ENCODE measurements around the gene RBM4B. TPM values are rescaled to one million over a fixed set of nuclear protein-coding genes. Genes with fewer than 3 reads are reported as not detected.
"Not testable (repeated sequence)": the region's sequence is repeated elsewhere in the genome, so short reads cannot be mapped to it uniquely, and the experiment has no call there.

Gene RBM4B
- total and polyA plus RNA-seq, 2 experiments from 2014 or later = 28.0 to 31.0 TPM

GRCh38 chr11:66639814-66640340, 37.8 kb downstream of the RBM4B start:
- H3K27ac Mint-ChIP-seq = peak overlapping the region; percentile 100; the same call in 1 of the 2 replicates
- Histone ChIP-seq H3K4me1 (ENCODE audit: insufficient read depth) (peaks cover 36% of the 10 kb centered on the region), H3K27ac (ENCODE audit: low read depth) (0 out of 2 replicates have a peak overlapping the region, but pooled peaks have one; percentile 26), H3K36me3 (ENCODE audit: insufficient read depth) (peaks cover 49% of the 10 kb centered on the region), H3F3A (replicated peaks; ENCODE audit: low read depth) (peaks cover 24% of the 10 kb centered on the region; the same call in 1 of the 2 replicates), H3K4me2 (peak overlapping the region; percentile 99), H4K20me1 (replicated peaks; ENCODE audit: insufficient read depth) (peaks cover 58% of the 10 kb centered on the region), H3K79me2 (replicated peaks; ENCODE audit: insufficient read depth) (peaks cover 89% of the 10 kb centered on the region), H3K4me3 (peak overlapping the region; percentile 94)
- H3K9me2 ChIP-seq (ENCODE audit: insufficient read depth); ATAC-seq; DNase-seq (ENCODE audit: low spot score); H2AFZ ChIP-seq; H3K9me3 Mint-ChIP-seq; H3K27me3 ChIP-seq (ENCODE audit: insufficient read depth): not testable (repeated sequence)
- H3K36me3 Mint-ChIP-seq (ENCODE audit: low read depth) = peaks cover 68% of the 10 kb centered on the region
- peaks cover 26% of the 10 kb centered on the region for H3K27me3 Mint-ChIP-seq (ENCODE audit: insufficient read depth, low read depth, poor library complexity)
- H3K4me1 Mint-ChIP-seq = peaks cover 56% of the 10 kb centered on the region
- H3K4me3 Mint-ChIP-seq = peak overlapping the region; percentile 97

DNA sequence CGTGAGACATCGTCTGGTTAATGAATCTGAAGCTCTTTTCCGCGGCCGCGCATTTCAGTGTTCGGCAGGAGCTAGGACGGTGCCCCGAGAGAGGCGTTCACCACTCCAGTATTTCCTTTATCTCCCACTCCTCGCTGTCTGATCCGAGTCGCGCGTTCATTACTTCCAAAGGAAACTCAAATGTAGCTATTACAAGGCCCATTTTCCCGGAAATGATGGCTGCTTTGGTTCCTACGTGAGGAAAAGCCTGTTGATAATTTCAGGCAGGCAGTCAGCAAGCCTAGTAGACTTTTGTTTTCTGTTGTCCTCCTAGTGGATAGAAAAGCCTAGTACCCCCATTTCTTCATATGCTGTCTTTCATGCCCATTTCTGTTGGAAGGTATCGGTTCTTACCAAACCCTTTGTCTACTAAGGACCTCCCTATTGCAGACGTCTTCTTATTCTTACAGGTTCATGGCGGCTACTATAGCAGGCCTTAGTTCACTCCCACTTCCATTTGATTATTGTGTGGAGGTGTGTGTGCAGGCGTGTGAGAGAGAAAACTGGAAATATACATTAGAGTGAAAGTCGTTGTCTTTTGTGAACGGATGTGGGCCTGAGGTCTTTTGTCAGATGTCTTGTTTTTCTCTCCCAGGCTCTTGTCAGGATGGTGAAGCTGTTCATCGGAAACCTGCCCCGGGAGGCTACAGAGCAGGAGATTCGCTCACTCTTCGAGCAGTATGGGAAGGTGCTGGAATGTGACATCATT, 38.4 kb downstream of the RBM4B start:
- H3K79me2 ChIP-seq (replicated peaks; ENCODE audit: insufficient read depth) = peaks cover 89% of the 10 kb centered on the region
- Mint-ChIP-seq H3K27me3 (ENCODE audit: insufficient read depth, low read depth, poor library complexity) (peaks cover 26% of the 10 kb centered on the region), H3K9me3 (peaks cover 4% of the 10 kb centered on the region; the same call in 1 of the 3 replicates), H3K4me1 (peaks cover 56% of the 10 kb centered on the region), H3K27ac (peak overlapping the region; percentile 100), H3K4me3 (peak overlapping the region; percentile 97), H3K36me3 (ENCODE audit: low read depth) (peaks cover 68% of the 10 kb centered on the region)
- peak overlapping the region; percentile 99 for H3K4me2 ChIP-seq
- peak overlapping the region; percentile 94 for H3K4me3 ChIP-seq
- H2AFZ ChIP-seq = no peak overlapping the region
- no peak for ATAC-seq
- H3K4me1 ChIP-seq (ENCODE audit: insufficient read depth) = peaks cover 36% of the 10 kb centered on the region
- H3F3A ChIP-seq (replicated peaks; ENCODE audit: low read depth) = peaks cover 23% of the 10 kb centered on the region
- peaks cover 43% of the 10 kb centered on the region for H3K36me3 ChIP-seq (ENCODE audit: insufficient read depth)
- H3K9me2 ChIP-seq (ENCODE audit: insufficient read depth) = no peaks in the 10 kb centered on the region
- no peaks in the 10 kb centered on the region for H3K27me3 ChIP-seq (ENCODE audit: insufficient read depth)
- peak overlapping the region; percentile 92 for H3K27ac ChIP-seq (ENCODE audit: low read depth)
- peak; percentile 35 for DNase-seq (ENCODE audit: low spot score)
- peaks cover 58% of the 10 kb centered on the region for H4K20me1 ChIP-seq (replicated peaks; ENCODE audit: insufficient read depth)
- TF ChIP-seq ZNF331 (CRISPR knock-in tag; IDR thresholded peaks at IDR 0.05; ENCODE audit: low read depth) (no peak), ZNF114 (CRISPR knock-in tag; IDR thresholded peaks at IDR 0.05) (no peak), STAT1 (IDR thresholded peaks at IDR 0.05; ENCODE audit: unreplicated experiment) (no peak), REST (IDR thresholded peaks at IDR 0.05; ENCODE audit: unreplicated experiment) (no peak), CREB1 (CRISPR knock-in tag; IDR thresholded peaks at IDR 0.05; ENCODE audit: low read depth) (no peak), NANOG (IDR thresholded peaks at IDR 0.05; ENCODE audit: borderline replicate concordance) (no peak), JUNB (IDR thresholded peaks at IDR 0.05; ENCODE audit: unreplicated experiment) (no peak), POLR2AphosphoS5 (IDR thresholded peaks at IDR 0.05; ENCODE audit: low read depth) (no peak), EZH2 (IDR thresholded peaks at IDR 0.05; ENCODE audit: low read depth, unreplicated experiment) (no peak)
- TF ChIP-seq, protein P1, sequence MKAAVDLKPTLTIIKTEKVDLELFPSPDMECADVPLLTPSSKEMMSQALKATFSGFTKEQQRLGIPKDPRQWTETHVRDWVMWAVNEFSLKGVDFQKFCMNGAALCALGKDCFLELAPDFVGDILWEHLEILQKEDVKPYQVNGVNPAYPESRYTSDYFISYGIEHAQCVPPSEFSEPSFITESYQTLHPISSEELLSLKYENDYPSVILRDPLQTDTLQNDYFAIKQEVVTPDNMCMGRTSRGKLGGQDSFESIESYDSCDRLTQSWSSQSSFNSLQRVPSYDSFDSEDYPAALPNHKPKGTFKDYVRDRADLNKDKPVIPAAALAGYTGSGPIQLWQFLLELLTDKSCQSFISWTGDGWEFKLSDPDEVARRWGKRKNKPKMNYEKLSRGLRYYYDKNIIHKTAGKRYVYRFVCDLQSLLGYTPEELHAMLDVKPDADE (IDR thresholded peaks at IDR 0.05) = no peak
- TF ChIP-seq, protein P2, sequence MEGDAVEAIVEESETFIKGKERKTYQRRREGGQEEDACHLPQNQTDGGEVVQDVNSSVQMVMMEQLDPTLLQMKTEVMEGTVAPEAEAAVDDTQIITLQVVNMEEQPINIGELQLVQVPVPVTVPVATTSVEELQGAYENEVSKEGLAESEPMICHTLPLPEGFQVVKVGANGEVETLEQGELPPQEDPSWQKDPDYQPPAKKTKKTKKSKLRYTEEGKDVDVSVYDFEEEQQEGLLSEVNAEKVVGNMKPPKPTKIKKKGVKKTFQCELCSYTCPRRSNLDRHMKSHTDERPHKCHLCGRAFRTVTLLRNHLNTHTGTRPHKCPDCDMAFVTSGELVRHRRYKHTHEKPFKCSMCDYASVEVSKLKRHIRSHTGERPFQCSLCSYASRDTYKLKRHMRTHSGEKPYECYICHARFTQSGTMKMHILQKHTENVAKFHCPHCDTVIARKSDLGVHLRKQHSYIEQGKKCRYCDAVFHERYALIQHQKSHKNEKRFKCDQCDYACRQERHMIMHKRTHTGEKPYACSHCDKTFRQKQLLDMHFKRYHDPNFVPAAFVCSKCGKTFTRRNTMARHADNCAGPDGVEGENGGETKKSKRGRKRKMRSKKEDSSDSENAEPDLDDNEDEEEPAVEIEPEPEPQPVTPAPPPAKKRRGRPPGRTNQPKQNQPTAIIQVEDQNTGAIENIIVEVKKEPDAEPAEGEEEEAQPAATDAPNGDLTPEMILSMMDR (conservative IDR thresholded peaks at IDR 0.05; ENCODE audit: low read depth in 2 of 2) = no peak
